ENCODE data around the gene DCST2.
A peak's percentile ranks its signal among the peaks of the same experiment; 100 is the strongest.

The DCST2 gene

GRCh38 chr1:155000726-155001424 lies 32.7 kb downstream of the DCST2 start:
- H3K79me1 ChIP-seq (ENCODE audit: low read depth, low read length): peaks cover 9% of the 10 kb centered on the region
- no peak overlapping the region for H3K4ac ChIP-seq (ENCODE audit: low read length)
- H3K36me3 ChIP-seq (replicated peaks in 1 of 2; ENCODE audit: control insufficient read depth in 2 of 2, insufficient read depth in 2 of 2, low read length in 2 of 2): no peaks in the 10 kb centered on the region
- H2BK12ac ChIP-seq (ENCODE audit: low read length): no peak overlapping the region
- peak overlapping the region; percentile 92 for H3K18ac ChIP-seq (ENCODE audit: low read length)
- peaks cover 17 to 19% of the 10 kb centered on the region in 2 donors for H3K4me1 ChIP-seq (ENCODE audit: control insufficient read depth in 2 of 2, insufficient read depth in 1 of 2, low read depth in 1 of 2, low read length in 2 of 2)
- no CpG with 5 or more reads among the region's 43 CpGs for WGBS, 2 donors (ENCODE audit: extremely low coverage in 2 of 2, insufficient read length in 2 of 2, insufficient replicate concordance in 1 of 2)
- no peak overlapping the region for H4K8ac ChIP-seq (ENCODE audit: low read depth, low read length)
- peak overlapping the region; percentile 82 to 90 for H3K4me3 ChIP-seq (ENCODE audit: low read length in 2 of 2)
- H2BK120ac ChIP-seq (ENCODE audit: low read depth, low read length): no peak overlapping the region
- peaks cover 0 to 2% (median 0%) of the 10 kb centered on the region in 3 experiments for H3K27me3 ChIP-seq (ENCODE audit: control insufficient read depth in 3 of 3, insufficient read depth in 3 of 3, low read depth in 1 of 3, low read length in 3 of 3)
- no peaks in the 10 kb centered on the region for H3K9me3 ChIP-seq (replicated peaks in 1 of 2; ENCODE audit: control insufficient read depth in 2 of 2, insufficient read depth in 1 of 2, low read depth in 1 of 2, low read length in 2 of 2)
- H3K23ac ChIP-seq (ENCODE audit: low read depth, low read length, poor library complexity): peak overlapping the region; percentile 88
- peak overlapping the region; percentile 88 for H2BK5ac ChIP-seq (ENCODE audit: low read length)
- H3K9ac ChIP-seq (ENCODE audit: low read depth, low read length, poor library complexity): peak overlapping the region; percentile 34
- H3K4me2 ChIP-seq (ENCODE audit: insufficient read depth, low read length, poor library complexity, severe bottlenecking): peak overlapping the region; percentile 96
- H2AK5ac ChIP-seq (ENCODE audit: low read depth, low read length): peak overlapping the region; percentile 23
- DNase-seq (ENCODE audit: low spot score): peak; percentile 97
- no peak overlapping the region for H4K91ac ChIP-seq (ENCODE audit: low read depth, low read length, poor library complexity)
- H2BK15ac ChIP-seq (ENCODE audit: low read length): peak overlapping the region; percentile 68
- no peak overlapping the region for H3K14ac ChIP-seq (ENCODE audit: low read length)
- H2AFZ ChIP-seq (ENCODE audit: low read length): peak overlapping the region; percentile 97
- peak overlapping the region; percentile 89 for H3K27ac ChIP-seq (replicated peaks; ENCODE audit: low read length)

- H4K8ac ChIP-seq (ENCODE audit: low read depth, low read length): no peak overlapping the region
- peak overlapping the region; percentile 31 for H3K14ac ChIP-seq (ENCODE audit: low read length)
- peak overlapping the region; percentile 93 for H2BK12ac ChIP-seq (ENCODE audit: low read length)
- no peak for DNase-seq (ENCODE audit: low spot score)
- H3K36me3 ChIP-seq (replicated peaks in 1 of 2; ENCODE audit: control insufficient read depth in 2 of 2, insufficient read depth in 2 of 2, low read length in 2 of 2): no peaks in the 10 kb centered on the region
- peak overlapping the region; percentile 24 to 90 for H3K4me3 ChIP-seq (ENCODE audit: low read length in 2 of 2)
- peaks cover 8% of the 10 kb centered on the region for H3K79me1 ChIP-seq (ENCODE audit: low read depth, low read length)
- H3K9me3 ChIP-seq (replicated peaks in 1 of 2; ENCODE audit: control insufficient read depth in 2 of 2, insufficient read depth in 1 of 2, low read depth in 1 of 2, low read length in 2 of 2): no peaks in the 10 kb centered on the region
- H4K91ac ChIP-seq (ENCODE audit: low read depth, low read length, poor library complexity): no peak overlapping the region
- peak overlapping the region; percentile 93 for H2BK15ac ChIP-seq (ENCODE audit: low read length)
- WGBS, 2 donors (ENCODE audit: extremely low coverage in 2 of 2, insufficient read length in 2 of 2, insufficient replicate concordance in 1 of 2): no CpG with 5 or more reads among the region's 13 CpGs
- H2AFZ ChIP-seq (ENCODE audit: low read length): peak overlapping the region; percentile 97
- peak overlapping the region; percentile 89 for H3K27ac ChIP-seq (replicated peaks; ENCODE audit: low read length)
- H3K4ac ChIP-seq (ENCODE audit: low read length): no peak overlapping the region
- peak overlapping the region; percentile 88 for H2BK5ac ChIP-seq (ENCODE audit: low read length)
- peak overlapping the region; percentile 90 for H3K9ac ChIP-seq (ENCODE audit: low read depth, low read length, poor library complexity)
- peaks cover 0 to 2% (median 0%) of the 10 kb centered on the region in 3 experiments for H3K27me3 ChIP-seq (ENCODE audit: control insufficient read depth in 3 of 3, insufficient read depth in 3 of 3, low read depth in 1 of 3, low read length in 3 of 3)
- H3K4me1 ChIP-seq (ENCODE audit: control insufficient read depth in 2 of 2, insufficient read depth in 1 of 2, low read depth in 1 of 2, low read length in 2 of 2): peaks cover 17 to 19% of the 10 kb centered on the region in 2 donors
- H3K4me2 ChIP-seq (ENCODE audit: insufficient read depth, low read length, poor library complexity, severe bottlenecking): peak overlapping the region; percentile 96
- peak overlapping the region; percentile 73 for H3K23ac ChIP-seq (ENCODE audit: low read depth, low read length, poor library complexity)
- peak overlapping the region; percentile 97 for H3K18ac ChIP-seq (ENCODE audit: low read length)
- H2BK120ac ChIP-seq (ENCODE audit: low read depth, low read length): no peak overlapping the region
- H2AK5ac ChIP-seq (ENCODE audit: low read depth, low read length): peak overlapping the region; percentile 83
These were observed 33.2 kb downstream of the DCST2 start for GRCh38 chr1:155000411-155000725.

- Histone ChIP-seq H3K4me3 (ENCODE audit: low read length in 2 of 2) (peak overlapping the region; percentile 71 to 90), H3K9me3 (replicated peaks in 1 of 2; ENCODE audit: control insufficient read depth in 2 of 2, insufficient read depth in 1 of 2, low read depth in 1 of 2, low read length in 2 of 2) (no peaks in the 10 kb centered on the region), H3K4ac (ENCODE audit: low read length) (peak overlapping the region; percentile 84), H3K4me2 (ENCODE audit: insufficient read depth, low read length, poor library complexity, severe bottlenecking) (peak overlapping the region; percentile 96), H2BK120ac (ENCODE audit: low read depth, low read length) (no peak overlapping the region), H2BK5ac (ENCODE audit: low read length) (peak overlapping the region; percentile 88), H3K4me1 (ENCODE audit: control insufficient read depth in 2 of 2, insufficient read depth in 1 of 2, low read depth in 1 of 2, low read length in 2 of 2) (peaks cover 16 to 19% of the 10 kb centered on the region in 2 donors), H2BK15ac (ENCODE audit: low read length) (peak overlapping the region; percentile 93), H4K91ac (ENCODE audit: low read depth, low read length, poor library complexity) (no peak overlapping the region), H2AFZ (ENCODE audit: low read length) (peak overlapping the region; percentile 76), H3K18ac (ENCODE audit: low read length) (peak overlapping the region; percentile 97), H3K9ac (ENCODE audit: low read depth, low read length, poor library complexity) (peak overlapping the region; percentile 70), H2BK12ac (ENCODE audit: low read length) (peak overlapping the region; percentile 93), H3K36me3 (replicated peaks in 1 of 2; ENCODE audit: control insufficient read depth in 2 of 2, insufficient read depth in 2 of 2, low read length in 2 of 2) (no peaks in the 10 kb centered on the region), H2AK5ac (ENCODE audit: low read depth, low read length) (peak overlapping the region; percentile 90), H4K8ac (ENCODE audit: low read depth, low read length) (no peak overlapping the region), H3K14ac (ENCODE audit: low read length) (peak overlapping the region; percentile 31), H3K23ac (ENCODE audit: low read depth, low read length, poor library complexity) (peak overlapping the region; percentile 73), H3K79me1 (ENCODE audit: low read depth, low read length) (peaks cover 8% of the 10 kb centered on the region), H3K27ac (replicated peaks; ENCODE audit: low read length) (peak overlapping the region; percentile 89), H3K27me3 (ENCODE audit: control insufficient read depth in 3 of 3, insufficient read depth in 3 of 3, low read depth in 1 of 3, low read length in 3 of 3) (peaks cover 0 to 2% (median 0%) of the 10 kb centered on the region in 3 experiments)
- WGBS, 2 donors (ENCODE audit: extremely low coverage in 2 of 2, insufficient read length in 2 of 2, insufficient replicate concordance in 1 of 2): no CpG with 5 or more reads among the region's 50 CpGs
- DNase-seq (ENCODE audit: low spot score): no peak
These were observed 33.8 kb downstream of the DCST2 start for GRCh38 chr1:154999571-155000410.

Measured in neuronal stem cell (in vitro differentiated cells).